HG03025 (cell line): Measurements from ENCODE around the gene CDC6.

Source experiments
- ATAC-seq: cut with Tn5 transposase; IDR thresholded peaks from one replicate; pipeline ENCODE4 v1.9.1; 2021; ENCODE audit warnings: mild to moderate bottlenecking, moderate library complexity; ENCODE audit not compliant: unreplicated experiment, low FRiP score

Gene CDC6

GRCh38 chr17:40338941-40339649 is 51.4 kb downstream of the CDC6 start:
- no peak for ATAC-seq

GRCh38 chr17:40340327-40340726 is 52.6 kb downstream of the CDC6 start:
- ATAC-seq, result no peak

GRCh38 chr17:40340880-40341807 is 53.5 kb downstream of the CDC6 start:
- ATAC-seq, result peak; percentile 64

- ATAC-seq, result no peak
These were observed 54.3 kb downstream of the CDC6 start for GRCh38 chr17:40341808-40342503.

GRCh38 chr17:40342504-40343218 is 55.0 kb downstream of the CDC6 start:
- ATAC-seq, result no peak

- ATAC-seq, result no peak
These were observed 55.8 kb downstream of the CDC6 start for GRCh38 chr17:40343219-40344119.

- no peak for ATAC-seq
These were observed 56.9 kb downstream of the CDC6 start for GRCh38 chr17:40344421-40345160.

- ATAC-seq, result no peak
These were observed 57.7 kb downstream of the CDC6 start for GRCh38 chr17:40345161-40345993.

GRCh38 chr17:40345994-40346764 is 58.5 kb downstream of the CDC6 start:
- ATAC-seq, result no peak

- no peak for ATAC-seq
These were observed 59.1 kb downstream of the CDC6 start for GRCh38 chr17:40346765-40347158.

GRCh38 chr17:40347319-40348135 is 59.8 kb downstream of the CDC6 start:
- no peak for ATAC-seq

- no peak for ATAC-seq
These were observed 60.4 kb downstream of the CDC6 start for GRCh38 chr17:40348136-40348504.

GRCh38 chr17:40348562-40349476 is 61.1 kb downstream of the CDC6 start:
- no peak for ATAC-seq

GRCh38 chr17:40349477-40349894 is 61.8 kb downstream of the CDC6 start:
- no peak for ATAC-seq
